ENCODE measurements around the gene RAB3GAP1. TPM values are rescaled to one million over a fixed set of nuclear protein-coding genes. Genes with fewer than 3 reads are reported as not detected.

Gene RAB3GAP1
- total RNA-seq, 2 experiments from 2014 or later = 40.2 to 63.6 TPM

DNA sequence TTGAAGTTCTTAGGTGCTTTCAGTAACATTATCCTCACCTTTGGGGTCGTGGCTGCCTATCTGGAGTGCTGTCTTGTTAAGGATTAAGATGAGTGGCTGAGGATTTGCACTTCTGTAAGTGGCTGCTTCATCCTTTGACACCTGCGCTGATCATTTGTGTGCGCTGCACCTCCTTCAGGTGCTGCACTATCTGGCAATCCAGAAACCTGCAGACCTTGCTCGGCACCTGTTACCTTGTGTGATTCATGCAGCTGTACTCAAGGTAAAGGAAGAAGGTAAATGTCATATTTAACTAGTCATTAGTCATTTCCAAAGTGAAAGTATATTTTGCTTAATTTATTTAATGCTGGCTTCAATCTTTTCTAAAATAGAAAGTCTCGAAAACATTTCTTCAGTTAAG lies 110.3 kb downstream of the RAB3GAP1 start:
- intact Hi-C loops (cut with micrococcal nuclease; ENCODE audit: unreplicated experiment) = no loop called here
- Histone ChIP-seq H3K9me2 (ENCODE audit: insufficient read depth, low read length) (no peaks in the 10 kb centered on the region), H3K4me2 (ENCODE audit: low read length) (no peak overlapping the region), H3K9me3 (ENCODE audit: low read length) (no peaks in the 10 kb centered on the region), H2AFZ (ENCODE audit: low read length) (no peak overlapping the region), H3K36me3 (ENCODE audit: insufficient read depth, low read length) (peaks cover 77% of the 10 kb centered on the region), H3K79me2 (ENCODE audit: insufficient read depth, low read depth, low read length) (no peaks in the 10 kb centered on the region), H4K20me1 (ENCODE audit: insufficient read depth, low read length) (no peaks in the 10 kb centered on the region), H3K4me3 (ENCODE audit: low read depth, low read length, poor library complexity, severe bottlenecking) (no peak overlapping the region), H3K27ac (ENCODE audit: low read depth, low read length, poor library complexity, severe bottlenecking) (no peak overlapping the region), H3K4me1 (ENCODE audit: insufficient read depth, low read length, poor library complexity, severe bottlenecking) (peaks cover 10% of the 10 kb centered on the region)
- BruUV-seq (replicated peaks) = no TSS peak
- TF ChIP-seq EZH2phosphoT487 (IDR thresholded peaks at IDR 0.05; ENCODE audit: borderline replicate concordance, low read depth, low read length) = no peak
- TF ChIP-seq, protein P1, sequence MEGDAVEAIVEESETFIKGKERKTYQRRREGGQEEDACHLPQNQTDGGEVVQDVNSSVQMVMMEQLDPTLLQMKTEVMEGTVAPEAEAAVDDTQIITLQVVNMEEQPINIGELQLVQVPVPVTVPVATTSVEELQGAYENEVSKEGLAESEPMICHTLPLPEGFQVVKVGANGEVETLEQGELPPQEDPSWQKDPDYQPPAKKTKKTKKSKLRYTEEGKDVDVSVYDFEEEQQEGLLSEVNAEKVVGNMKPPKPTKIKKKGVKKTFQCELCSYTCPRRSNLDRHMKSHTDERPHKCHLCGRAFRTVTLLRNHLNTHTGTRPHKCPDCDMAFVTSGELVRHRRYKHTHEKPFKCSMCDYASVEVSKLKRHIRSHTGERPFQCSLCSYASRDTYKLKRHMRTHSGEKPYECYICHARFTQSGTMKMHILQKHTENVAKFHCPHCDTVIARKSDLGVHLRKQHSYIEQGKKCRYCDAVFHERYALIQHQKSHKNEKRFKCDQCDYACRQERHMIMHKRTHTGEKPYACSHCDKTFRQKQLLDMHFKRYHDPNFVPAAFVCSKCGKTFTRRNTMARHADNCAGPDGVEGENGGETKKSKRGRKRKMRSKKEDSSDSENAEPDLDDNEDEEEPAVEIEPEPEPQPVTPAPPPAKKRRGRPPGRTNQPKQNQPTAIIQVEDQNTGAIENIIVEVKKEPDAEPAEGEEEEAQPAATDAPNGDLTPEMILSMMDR (conservative IDR thresholded peaks at IDR 0.05; ENCODE audit: low read length) = no peak
- ChIA-PET POLR2A (no interaction called here), CTCF (ENCODE audit: unreplicated experiment) (no interaction called here)
- DNase-seq (ENCODE audit: low spot score) = no peak

DNA sequence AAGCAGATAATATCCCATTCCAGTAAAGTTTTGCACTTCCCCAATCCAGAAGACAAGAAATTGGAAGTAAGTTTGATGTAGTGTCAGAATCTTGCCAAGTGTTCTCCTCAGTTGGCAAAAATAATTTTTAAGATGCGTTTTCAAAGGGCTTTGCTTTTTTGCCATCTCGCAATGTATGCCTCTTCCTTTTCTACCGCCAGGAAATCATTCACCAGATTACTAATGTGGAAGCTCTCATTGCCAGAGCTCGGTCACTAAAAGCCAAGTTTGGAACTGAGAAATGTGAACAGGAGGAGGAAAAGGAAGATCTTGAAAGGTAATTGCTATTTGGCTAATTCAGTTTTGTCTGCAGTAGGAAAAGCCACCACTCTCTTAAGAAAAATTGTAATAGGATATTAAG lies 110.7 kb downstream of the RAB3GAP1 start:
- no peak overlapping the region for H2AFZ ChIP-seq (ENCODE audit: low read length)
- TF ChIP-seq, protein P1 (conservative IDR thresholded peaks at IDR 0.05; ENCODE audit: low read length) = no peak
- no peak for TF ChIP-seq EZH2phosphoT487 (IDR thresholded peaks at IDR 0.05; ENCODE audit: borderline replicate concordance, low read depth, low read length)
- no peaks in the 10 kb centered on the region for H3K9me2 ChIP-seq (ENCODE audit: insufficient read depth, low read length)
- DNase-seq (ENCODE audit: low spot score) = no peak
- CTCF ChIA-PET (ENCODE audit: unreplicated experiment) = interaction anchor here (0.7 kb wide), 1 partner anchor 10 kb away, joined by 3 read pairs; no protein-coding TSS in a partner anchor
- no peaks in the 10 kb centered on the region for H3K9me3 ChIP-seq (ENCODE audit: low read length)
- H3K79me2 ChIP-seq (ENCODE audit: insufficient read depth, low read depth, low read length) = no peaks in the 10 kb centered on the region
- H3K4me1 ChIP-seq (ENCODE audit: insufficient read depth, low read length, poor library complexity, severe bottlenecking) = peaks cover 10% of the 10 kb centered on the region
- BruUV-seq (replicated peaks) = no TSS peak
- intact Hi-C loops (cut with micrococcal nuclease; ENCODE audit: unreplicated experiment) = no loop called here
- H3K4me2 ChIP-seq (ENCODE audit: low read length) = no peak overlapping the region
- POLR2A ChIA-PET = interaction anchor here (1.6 kb wide), 1 partner anchor 51 kb away, joined by 3 read pairs; no protein-coding TSS in a partner anchor
- H3K36me3 ChIP-seq (ENCODE audit: insufficient read depth, low read length) = peaks cover 79% of the 10 kb centered on the region
- no peak overlapping the region for H3K4me3 ChIP-seq (ENCODE audit: low read depth, low read length, poor library complexity, severe bottlenecking)
- no peaks in the 10 kb centered on the region for H4K20me1 ChIP-seq (ENCODE audit: insufficient read depth, low read length)
- H3K27ac ChIP-seq (ENCODE audit: low read depth, low read length, poor library complexity, severe bottlenecking) = no peak overlapping the region

DNA sequence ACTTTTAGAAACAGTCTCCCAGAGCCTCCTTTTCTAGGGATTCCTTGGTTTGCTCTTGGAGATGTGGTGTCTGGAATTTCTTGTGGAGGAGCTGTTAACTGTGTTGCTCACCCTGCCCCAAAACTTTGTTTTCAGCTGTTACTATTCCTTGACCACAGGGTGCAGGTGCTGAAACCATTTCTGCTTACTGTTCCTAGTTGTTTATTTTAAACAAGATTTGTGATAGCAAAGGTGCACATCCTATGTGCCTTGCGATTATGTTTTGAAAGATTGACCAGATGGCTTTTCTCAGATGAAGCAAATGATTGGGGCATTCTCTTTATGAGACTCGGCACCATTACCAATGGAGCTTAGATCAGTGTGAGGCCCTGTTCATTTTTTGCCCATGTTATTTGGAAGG lies 111.2 kb downstream of the RAB3GAP1 start:
- ChIA-PET POLR2A (interaction anchor here (1.6 kb wide), 1 partner anchor 52 kb away, joined by 3 read pairs; no protein-coding TSS in a partner anchor), CTCF (ENCODE audit: unreplicated experiment) (interaction anchor here (0.7 kb wide), 1 partner anchor 11 kb away, joined by 3 read pairs; no protein-coding TSS in a partner anchor)
- DNase-seq (ENCODE audit: low spot score) = no peak
- Histone ChIP-seq H3K9me2 (ENCODE audit: insufficient read depth, low read length) (no peaks in the 10 kb centered on the region), H4K20me1 (ENCODE audit: insufficient read depth, low read length) (no peaks in the 10 kb centered on the region), H3K36me3 (ENCODE audit: insufficient read depth, low read length) (peaks cover 79% of the 10 kb centered on the region), H3K4me3 (ENCODE audit: low read depth, low read length, poor library complexity, severe bottlenecking) (no peak overlapping the region), H3K4me2 (ENCODE audit: low read length) (no peak overlapping the region), H3K9me3 (ENCODE audit: low read length) (no peaks in the 10 kb centered on the region), H2AFZ (ENCODE audit: low read length) (no peak overlapping the region), H3K79me2 (ENCODE audit: insufficient read depth, low read depth, low read length) (no peaks in the 10 kb centered on the region), H3K4me1 (ENCODE audit: insufficient read depth, low read length, poor library complexity, severe bottlenecking) (peaks cover 10% of the 10 kb centered on the region), H3K27ac (ENCODE audit: low read depth, low read length, poor library complexity, severe bottlenecking) (no peak overlapping the region)
- BruUV-seq (replicated peaks) = no TSS peak
- TF ChIP-seq, protein P1 (conservative IDR thresholded peaks at IDR 0.05; ENCODE audit: low read length) = no peak
- no peak for TF ChIP-seq EZH2phosphoT487 (IDR thresholded peaks at IDR 0.05; ENCODE audit: borderline replicate concordance, low read depth, low read length)
- intact Hi-C loops (cut with micrococcal nuclease; ENCODE audit: unreplicated experiment) = no loop called here
